Stomach (tissue), 4 donors: Measurements from ENCODE around the gene SRPRB.

Experiments
- CTCF ChIP-seq, 7 experiments: fragments of 450-650 bp in 4 of 7; fragments of 200-600 bp in 3 of 7; sonication (generic) in 3 of 7; IDR thresholded peaks; one replicate each; pipeline ENCODE4 v1.5.1; 2016 to 2019; ENCODE audit warnings: antibody characterized with exemption in 7 of 7, control low read depth in 2 of 7, mild to moderate bottlenecking in 1 of 7
- EP300 ChIP-seq: sonication (generic); formaldehyde crosslinking; IDR thresholded peaks from one replicate; pipeline ENCODE4 v1.6.1; 2017; ENCODE audit warnings: antibody characterized with exemption

- no peak for TF ChIP-seq CTCF (IDR thresholded peaks at IDR 0.05)
- TF ChIP-seq EP300, result no peak
Observed at GRCh38 chr3:133870822-133871221, 65.2 kb downstream of the SRPRB start.
